ENCODE data around the gene TSEN54.

TSEN54 gene

DNA sequence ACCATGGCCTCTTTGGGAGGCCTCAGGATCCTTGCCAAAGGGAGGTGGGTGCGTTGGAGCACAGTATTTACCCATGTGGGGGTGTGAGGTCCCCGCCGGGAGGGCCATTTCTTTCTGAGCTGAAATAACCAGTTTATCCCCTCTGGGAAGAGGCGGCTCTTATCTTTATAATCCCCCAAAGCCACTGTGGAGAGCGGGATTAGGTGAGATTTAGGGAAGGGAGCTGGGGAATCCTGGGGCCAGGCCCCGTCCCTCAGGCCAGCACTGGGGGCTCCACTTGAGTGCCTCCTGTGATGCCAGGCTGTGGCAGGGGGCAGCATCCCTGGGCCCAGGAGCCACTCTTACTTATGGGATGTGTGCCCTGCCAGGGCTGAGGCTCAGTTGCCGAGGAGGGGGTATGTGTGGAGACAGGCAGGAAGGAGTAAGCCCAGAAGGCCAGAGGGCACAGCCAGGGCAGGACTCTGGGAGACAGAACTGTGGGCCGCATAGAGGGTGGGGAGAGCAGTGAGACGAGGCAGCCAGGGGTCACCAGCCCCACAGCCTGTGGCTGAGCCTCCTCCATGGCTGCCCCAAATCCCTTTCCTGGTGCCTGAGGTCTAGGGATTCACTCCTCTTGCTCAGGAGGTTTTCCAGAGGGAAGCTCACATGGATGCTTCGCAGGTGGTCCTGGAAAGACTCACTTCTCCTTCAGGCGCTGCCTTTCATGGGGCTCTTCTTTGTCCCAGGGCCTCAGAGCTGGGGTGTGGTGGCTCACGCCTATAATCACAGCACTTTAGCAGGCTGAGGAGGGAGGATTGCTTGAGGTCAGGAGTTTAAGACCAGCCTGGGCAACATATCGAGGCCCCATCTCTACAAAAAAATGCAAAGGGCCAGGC lies 34.9 kb upstream of the TSEN54 start:
- TF ChIP-seq, protein P1, sequence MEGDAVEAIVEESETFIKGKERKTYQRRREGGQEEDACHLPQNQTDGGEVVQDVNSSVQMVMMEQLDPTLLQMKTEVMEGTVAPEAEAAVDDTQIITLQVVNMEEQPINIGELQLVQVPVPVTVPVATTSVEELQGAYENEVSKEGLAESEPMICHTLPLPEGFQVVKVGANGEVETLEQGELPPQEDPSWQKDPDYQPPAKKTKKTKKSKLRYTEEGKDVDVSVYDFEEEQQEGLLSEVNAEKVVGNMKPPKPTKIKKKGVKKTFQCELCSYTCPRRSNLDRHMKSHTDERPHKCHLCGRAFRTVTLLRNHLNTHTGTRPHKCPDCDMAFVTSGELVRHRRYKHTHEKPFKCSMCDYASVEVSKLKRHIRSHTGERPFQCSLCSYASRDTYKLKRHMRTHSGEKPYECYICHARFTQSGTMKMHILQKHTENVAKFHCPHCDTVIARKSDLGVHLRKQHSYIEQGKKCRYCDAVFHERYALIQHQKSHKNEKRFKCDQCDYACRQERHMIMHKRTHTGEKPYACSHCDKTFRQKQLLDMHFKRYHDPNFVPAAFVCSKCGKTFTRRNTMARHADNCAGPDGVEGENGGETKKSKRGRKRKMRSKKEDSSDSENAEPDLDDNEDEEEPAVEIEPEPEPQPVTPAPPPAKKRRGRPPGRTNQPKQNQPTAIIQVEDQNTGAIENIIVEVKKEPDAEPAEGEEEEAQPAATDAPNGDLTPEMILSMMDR (IDR thresholded peaks at IDR 0.05; ENCODE audit: insufficient read depth, low read depth, low read length, missing control alignments), result no peak
- no peak overlapping the region for H3K4me3 ChIP-seq (ENCODE audit: low read depth, low read length)
- DNase-seq (ENCODE audit: low read depth), result no peak

DNA sequence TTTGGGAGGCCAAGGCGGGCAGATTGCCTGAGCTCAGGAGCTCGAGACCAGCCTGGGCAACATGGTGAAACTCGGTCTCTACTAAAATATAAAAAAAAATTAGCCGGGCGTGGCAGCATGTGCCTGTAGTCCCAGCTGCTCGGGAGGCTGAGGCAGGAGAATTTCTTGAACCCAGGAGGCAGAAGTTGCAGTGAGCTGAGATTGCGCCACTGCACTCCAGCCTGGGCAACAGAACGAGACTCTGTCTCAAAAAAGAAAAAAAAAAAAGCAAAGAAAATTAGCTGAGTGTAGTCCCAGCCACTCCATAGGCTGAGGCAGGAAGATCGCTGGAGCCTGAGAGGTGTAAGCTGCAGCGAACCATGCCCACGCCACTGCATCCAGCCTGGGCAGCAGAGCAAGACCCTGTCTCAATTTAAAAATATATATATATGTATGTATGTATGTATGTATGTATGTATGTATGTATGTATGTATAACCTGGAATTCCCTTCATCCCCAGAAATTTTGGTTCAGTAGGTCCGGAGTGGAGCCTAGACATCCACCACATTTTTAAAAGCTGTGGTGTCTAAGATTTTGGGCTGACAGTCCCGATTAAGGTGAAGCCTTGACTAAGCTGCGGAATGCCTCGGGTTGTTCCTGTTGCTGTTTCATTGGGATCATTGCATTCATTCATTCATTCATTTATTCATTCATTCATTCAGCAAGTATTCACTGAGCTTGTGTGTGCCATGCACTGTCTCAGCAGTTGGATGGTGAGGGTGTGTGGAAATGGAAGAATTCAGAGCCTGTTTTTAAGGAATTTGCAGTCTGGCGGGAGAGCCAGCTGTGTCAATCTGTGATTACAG lies 34.0 kb upstream of the TSEN54 start:
- TF ChIP-seq, protein P1 (IDR thresholded peaks at IDR 0.05; ENCODE audit: insufficient read depth, low read depth, low read length, missing control alignments), result no peak
- H3K4me3 ChIP-seq (ENCODE audit: low read depth, low read length), result no peak overlapping the region
- no peak for DNase-seq (ENCODE audit: low read depth)

DNA sequence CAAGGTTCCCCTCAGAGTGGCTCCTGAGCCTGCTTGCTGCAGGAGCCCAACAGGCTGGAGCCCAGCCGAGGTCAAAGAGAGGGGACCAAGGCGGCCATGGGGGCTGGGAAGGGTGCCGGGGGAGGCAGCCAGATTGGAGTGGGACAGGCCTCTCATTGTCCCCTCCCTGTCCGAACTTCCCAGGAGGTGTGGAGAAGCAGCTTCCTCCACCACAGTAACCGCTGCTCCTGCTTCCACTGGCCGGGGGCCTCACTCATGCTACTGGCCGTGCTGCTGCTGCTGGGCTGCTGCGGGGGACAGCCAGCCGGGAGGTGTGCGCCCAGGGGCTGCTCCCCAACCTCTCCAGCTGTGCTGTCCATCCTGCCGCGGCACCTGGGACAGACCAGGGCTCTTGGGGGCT lies 30.6 kb upstream of the TSEN54 start:
- no peak for DNase-seq (ENCODE audit: low read depth)
- TF ChIP-seq, protein P1 (IDR thresholded peaks at IDR 0.05; ENCODE audit: insufficient read depth, low read depth, low read length, missing control alignments), result no peak
- no peak overlapping the region for H3K4me3 ChIP-seq (ENCODE audit: low read depth, low read length)

DNA sequence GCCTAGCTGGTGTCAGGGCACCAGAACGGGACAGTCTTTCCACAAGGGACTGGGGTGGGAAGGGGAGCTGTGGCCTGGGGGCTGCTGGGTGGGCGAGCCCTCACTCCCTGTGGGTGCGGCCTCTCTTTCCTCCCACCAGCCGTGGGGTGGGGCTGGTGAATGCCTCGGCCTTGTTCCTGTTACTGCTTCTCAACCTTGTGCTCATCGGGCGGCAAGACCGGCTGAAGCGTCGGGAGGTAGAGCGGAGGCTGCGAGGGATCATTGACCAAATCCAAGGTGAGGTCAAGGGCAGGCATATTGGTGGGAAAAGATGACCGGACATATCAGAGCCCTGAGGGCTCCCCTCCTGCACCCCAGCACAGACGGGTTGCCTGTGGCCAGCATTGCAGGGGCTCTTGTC lies 30.2 kb upstream of the TSEN54 start:
- no peak for DNase-seq (ENCODE audit: low read depth)
- no peak overlapping the region for H3K4me3 ChIP-seq (ENCODE audit: low read depth, low read length)
- TF ChIP-seq, protein P1 (IDR thresholded peaks at IDR 0.05; ENCODE audit: insufficient read depth, low read depth, low read length, missing control alignments), result no peak

DNA sequence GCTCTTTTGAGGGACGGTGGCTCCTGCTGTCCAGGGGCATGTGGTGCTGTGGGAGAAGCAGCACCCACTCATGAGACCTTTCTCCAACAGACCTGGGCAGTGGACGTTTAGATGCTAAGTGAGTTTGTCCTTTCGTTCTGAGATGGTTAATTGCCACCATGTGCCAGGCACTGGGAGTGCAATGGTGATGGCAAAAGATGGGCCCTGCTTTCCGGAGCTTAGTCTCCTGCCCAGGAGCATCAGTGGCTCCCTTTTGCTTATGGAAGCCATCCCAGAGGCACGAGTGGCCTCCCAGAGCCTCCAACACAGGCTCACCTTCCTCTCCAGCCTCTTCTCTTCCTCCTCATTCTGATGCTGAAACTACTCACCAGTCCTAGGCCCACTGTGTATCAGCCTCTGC lies 29.4 kb upstream of the TSEN54 start:
- no peak overlapping the region for H3K4me3 ChIP-seq (ENCODE audit: low read depth, low read length)

DNA sequence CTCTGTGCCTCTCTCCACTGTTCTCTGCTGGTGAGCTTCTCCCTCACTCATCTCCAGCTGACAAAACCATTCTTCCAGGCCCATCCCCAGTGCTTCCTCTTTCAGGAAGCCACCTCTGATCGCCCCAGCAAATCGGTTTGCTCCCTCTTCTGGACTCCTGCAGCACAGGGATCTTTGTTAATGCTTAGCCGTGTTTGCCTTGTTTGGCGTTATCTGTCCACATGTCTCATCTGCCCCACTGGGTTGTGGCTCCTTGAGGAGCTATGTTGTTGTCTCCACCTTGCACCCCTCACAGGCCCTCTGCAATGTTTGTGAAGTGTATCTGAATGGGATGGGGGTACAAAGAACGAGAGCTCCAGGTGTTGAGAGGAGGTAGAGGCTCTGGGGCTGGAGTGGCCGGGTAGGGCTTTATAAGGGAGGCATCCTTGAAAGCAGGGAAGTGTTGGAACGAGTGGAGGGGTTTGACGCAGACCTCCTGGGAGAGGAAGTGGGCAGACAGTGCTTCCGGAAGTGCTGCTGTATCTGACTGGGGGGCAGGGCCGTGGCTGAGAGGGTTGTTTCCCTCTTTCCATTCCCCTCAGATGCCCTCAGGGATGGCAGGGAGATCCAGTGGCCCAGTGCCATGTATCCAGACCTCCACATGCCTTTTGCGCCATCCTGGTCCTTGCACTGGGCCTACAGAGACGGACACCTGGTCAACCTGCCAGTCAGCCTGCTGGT lies 28.8 kb upstream of the TSEN54 start:
- TF ChIP-seq, protein P1 (IDR thresholded peaks at IDR 0.05; ENCODE audit: insufficient read depth, low read depth, low read length, missing control alignments), result no peak
- DNase-seq (ENCODE audit: low read depth), result peak; percentile 61
- H3K4me3 ChIP-seq (ENCODE audit: low read depth, low read length), result no peak overlapping the region

More for the DNA sequence above, 29.4 kb upstream of the TSEN54 start:
- no peak for DNase-seq (ENCODE audit: low read depth)
- TF ChIP-seq, protein P1 (IDR thresholded peaks at IDR 0.05; ENCODE audit: insufficient read depth, low read depth, low read length, missing control alignments), result no peak
